Epithelial cell of esophagus (primary cell): ENCODE results near the gene UBE2O.

Experiments
- DNase-seq: peaks from one replicate; pipeline ENCODE4 v3.0.0; 2010; ENCODE audit warnings: low read depth
- H3K4me3 ChIP-seq: 2 replicates; pipeline ENCODE4 v1.5.1; 2011; ENCODE audit warnings: mild to moderate bottlenecking, low read length, control low read depth
- CTCF ChIP-seq: IDR thresholded peaks from 2 replicates; pipeline ENCODE4 v1.5.1; 2011; ENCODE audit warnings: low read depth, mild to moderate bottlenecking, low read length, control low read depth, inconsistent platforms; ENCODE audit not compliant: insufficient read depth; ENCODE audit errors: missing control alignments

Gene UBE2O

DNA sequence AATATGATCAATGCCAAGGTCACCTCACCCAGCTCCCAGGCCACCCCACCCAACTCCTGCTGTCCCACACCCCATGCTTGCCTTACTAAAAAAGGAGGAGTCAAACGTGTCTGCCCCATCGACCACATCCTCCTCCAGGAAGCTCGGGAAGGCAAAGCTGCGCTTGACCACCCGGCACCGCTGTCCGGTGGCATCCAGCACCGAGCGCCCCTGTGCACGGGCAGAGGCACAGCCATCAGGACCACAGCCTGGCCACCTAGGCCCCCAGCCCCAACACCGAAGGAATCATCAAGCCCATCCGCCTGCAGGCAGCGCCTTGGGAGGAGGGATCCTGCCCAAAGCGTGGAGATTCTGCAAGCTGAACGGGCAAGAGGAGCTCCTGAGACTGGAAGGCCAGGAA lies 24.6 kb upstream of the UBE2O start:
- TF ChIP-seq CTCF, result no peak
- no peak for DNase-seq
- no peak overlapping the region for H3K4me3 ChIP-seq

DNA sequence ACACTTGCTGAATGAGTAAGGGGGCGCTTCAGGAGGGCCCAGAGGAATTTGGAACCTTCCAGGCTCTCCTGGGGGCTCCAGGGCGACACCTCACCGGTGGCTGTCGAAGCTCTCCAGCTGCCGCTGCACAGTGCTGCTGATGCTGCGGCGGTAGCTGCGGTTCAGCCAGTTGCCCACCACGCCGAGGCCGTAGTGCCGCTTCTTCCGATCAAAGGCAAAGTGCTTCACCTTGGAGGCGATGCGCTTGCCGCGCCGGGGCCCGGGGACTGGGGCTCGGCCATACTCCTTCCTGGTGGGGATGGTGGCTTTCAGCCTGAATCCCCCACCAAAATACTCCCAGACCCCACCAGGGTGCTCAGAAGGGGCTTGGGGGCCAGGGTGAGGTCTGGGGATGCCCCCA lies 23.8 kb upstream of the UBE2O start:
- DNase-seq, result no peak
- H3K4me3 ChIP-seq, result no peak overlapping the region
- TF ChIP-seq CTCF, result no peak

DNA sequence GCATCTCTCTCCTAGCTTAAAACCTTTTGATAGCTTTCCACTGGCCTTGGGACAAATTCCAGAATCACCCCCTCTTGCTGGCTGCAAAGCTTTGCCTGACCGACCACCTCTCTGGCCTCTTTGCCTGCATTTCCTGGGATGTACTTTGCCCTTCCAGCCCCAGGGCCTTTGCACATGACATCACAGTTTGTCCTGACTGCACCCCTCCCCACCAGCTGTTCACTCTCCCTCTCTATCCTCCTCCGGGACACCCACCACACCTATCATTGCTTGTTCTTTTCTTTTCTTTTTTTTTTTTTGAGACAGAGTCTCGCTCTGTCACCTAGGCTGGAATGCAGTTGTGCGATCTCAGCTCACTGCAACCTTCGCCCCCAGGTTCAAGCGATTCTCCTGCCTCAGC lies 22.4 kb upstream of the UBE2O start:
- no peak for TF ChIP-seq CTCF
- no peak for DNase-seq

DNA sequence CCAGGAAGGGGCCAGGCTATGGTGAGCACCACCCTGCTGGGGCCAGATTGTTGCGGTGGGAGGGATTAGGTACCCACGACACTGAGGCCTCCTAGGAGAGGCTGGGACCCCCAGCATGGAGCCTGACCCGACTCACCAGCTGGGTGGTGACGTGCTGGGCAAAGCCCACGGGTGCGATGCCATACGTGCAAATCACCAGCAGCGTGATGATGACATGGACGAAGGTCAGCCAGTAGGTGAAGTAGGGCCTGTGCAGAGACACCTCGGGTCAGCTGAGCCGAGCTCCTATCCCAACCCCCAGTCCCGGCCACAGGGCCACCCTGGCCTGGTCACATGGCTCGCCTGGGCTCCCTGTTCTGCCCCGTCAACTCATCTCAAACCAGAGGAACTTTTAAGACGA lies 21.9 kb upstream of the UBE2O start:
- H3K4me3 ChIP-seq, result no peak overlapping the region
- no peak for TF ChIP-seq CTCF
- DNase-seq, result no peak

More for the DNA sequence above, 22.4 kb upstream of the UBE2O start:
- no peak overlapping the region for H3K4me3 ChIP-seq

DNA sequence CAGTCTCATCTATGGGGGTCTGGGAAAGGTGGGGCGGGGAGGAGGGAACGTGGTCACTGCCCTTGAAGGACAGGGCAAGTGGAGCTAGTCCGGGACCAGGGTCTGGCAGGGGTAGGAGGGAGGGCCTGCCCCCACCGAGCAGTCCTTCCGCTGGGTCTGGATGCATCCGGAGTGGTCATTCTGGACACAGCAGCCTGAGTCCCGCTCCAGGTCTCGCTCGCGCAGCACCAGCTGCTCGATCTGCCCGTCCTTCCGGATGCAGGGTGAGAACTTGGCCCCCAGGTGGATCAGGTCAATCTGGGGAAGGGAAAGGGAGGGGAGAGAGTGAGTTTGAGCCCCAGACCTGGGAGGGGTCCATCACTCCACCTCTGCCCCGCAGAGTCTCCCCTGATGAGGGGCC lies 21.3 kb upstream of the UBE2O start:
- H3K4me3 ChIP-seq, result no peak overlapping the region
- no peak for TF ChIP-seq CTCF
- DNase-seq, result no peak

- TF ChIP-seq CTCF, result peak; percentile 30
- no peak for DNase-seq
- no peak overlapping the region for H3K4me3 ChIP-seq
These were observed 20.6 kb upstream of the UBE2O start for GRCh38 chr17:76473541-76473985.

- DNase-seq, result no peak
- no peak overlapping the region for H3K4me3 ChIP-seq
- no peak for TF ChIP-seq CTCF
These were observed 19.8 kb upstream of the UBE2O start for GRCh38 chr17:76472726-76473125.
